Measurements from ENCODE around the gene LONP1. TPM values are rescaled to one million over a fixed set of nuclear protein-coding genes. Genes with fewer than 3 reads are reported as not detected.
A peak's percentile ranks its signal among the peaks of the same experiment; 100 is the strongest.
"Not testable (repeated sequence)": the region's sequence is repeated elsewhere in the genome, so short reads cannot be mapped to it uniquely, and the experiment has no call there.

The LONP1 gene
- total RNA-seq, 6 experiments from 2014 or later: 67.9 to 86.0 (median 72.9) TPM

DNA sequence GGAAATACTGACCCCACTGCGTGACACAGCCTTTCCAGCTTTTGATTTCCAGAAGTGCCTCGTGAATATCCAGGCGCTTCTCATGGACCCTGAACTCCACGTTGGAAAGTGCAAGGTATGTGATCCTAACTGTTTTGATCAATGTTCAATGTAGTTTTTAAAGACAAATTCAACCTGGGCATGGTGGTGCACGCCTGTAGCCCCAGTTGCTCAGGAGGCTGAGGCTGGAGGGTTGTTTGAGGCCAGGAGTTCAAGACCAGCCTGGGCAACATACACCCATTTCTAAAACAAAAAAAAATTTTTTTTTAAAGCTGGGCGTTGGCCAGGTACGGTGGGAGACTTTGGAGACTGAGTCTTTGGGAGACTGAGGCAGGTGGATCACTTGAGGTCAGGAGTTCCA is 31.8 kb upstream of the LONP1 start:
- Mint-ChIP-seq H3K9me3 (no peaks in the 10 kb centered on the region), H3K4me1 (ENCODE audit: low read depth) (no peaks in the 10 kb centered on the region), H3K27me3 (ENCODE audit: insufficient read depth) (peaks cover 17% of the 10 kb centered on the region), H3K36me3 (ENCODE audit: low read depth) (no peaks in the 10 kb centered on the region), H3K4me3 (no peak overlapping the region), H3K27ac (no peak overlapping the region)
- TF ChIP-seq, protein P1, sequence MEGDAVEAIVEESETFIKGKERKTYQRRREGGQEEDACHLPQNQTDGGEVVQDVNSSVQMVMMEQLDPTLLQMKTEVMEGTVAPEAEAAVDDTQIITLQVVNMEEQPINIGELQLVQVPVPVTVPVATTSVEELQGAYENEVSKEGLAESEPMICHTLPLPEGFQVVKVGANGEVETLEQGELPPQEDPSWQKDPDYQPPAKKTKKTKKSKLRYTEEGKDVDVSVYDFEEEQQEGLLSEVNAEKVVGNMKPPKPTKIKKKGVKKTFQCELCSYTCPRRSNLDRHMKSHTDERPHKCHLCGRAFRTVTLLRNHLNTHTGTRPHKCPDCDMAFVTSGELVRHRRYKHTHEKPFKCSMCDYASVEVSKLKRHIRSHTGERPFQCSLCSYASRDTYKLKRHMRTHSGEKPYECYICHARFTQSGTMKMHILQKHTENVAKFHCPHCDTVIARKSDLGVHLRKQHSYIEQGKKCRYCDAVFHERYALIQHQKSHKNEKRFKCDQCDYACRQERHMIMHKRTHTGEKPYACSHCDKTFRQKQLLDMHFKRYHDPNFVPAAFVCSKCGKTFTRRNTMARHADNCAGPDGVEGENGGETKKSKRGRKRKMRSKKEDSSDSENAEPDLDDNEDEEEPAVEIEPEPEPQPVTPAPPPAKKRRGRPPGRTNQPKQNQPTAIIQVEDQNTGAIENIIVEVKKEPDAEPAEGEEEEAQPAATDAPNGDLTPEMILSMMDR (IDR thresholded peaks at IDR 0.05): no peak
- no peak for DNase-seq

DNA sequence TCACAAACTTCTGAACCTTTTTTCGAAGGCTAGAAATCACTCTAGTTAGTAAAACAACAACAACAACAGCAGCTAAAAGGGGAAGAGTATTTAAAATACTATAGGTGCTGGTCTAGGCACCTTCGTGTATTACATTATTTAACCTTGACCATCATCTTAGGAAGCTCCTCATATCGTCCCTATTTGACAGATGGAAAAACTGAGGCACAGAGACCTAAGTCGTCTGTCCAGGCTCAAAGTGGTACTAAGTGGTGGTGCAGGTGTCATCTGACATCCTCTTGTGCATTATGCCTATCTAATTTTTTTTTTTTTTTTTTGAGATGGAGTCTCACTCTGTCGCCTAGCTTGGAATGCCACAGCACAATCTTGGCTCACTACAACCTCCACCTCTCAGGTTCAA is 29.6 kb upstream of the LONP1 start:
- DNase-seq: no peak
- Mint-ChIP-seq H3K27me3 (ENCODE audit: insufficient read depth) (peaks cover 16% of the 10 kb centered on the region), H3K36me3 (ENCODE audit: low read depth) (no peaks in the 10 kb centered on the region), H3K27ac (no peak overlapping the region), H3K4me3 (no peak overlapping the region), H3K9me3 (no peaks in the 10 kb centered on the region), H3K4me1 (ENCODE audit: low read depth) (no peaks in the 10 kb centered on the region)
- TF ChIP-seq, protein P1 (IDR thresholded peaks at IDR 0.05): no peak

DNA sequence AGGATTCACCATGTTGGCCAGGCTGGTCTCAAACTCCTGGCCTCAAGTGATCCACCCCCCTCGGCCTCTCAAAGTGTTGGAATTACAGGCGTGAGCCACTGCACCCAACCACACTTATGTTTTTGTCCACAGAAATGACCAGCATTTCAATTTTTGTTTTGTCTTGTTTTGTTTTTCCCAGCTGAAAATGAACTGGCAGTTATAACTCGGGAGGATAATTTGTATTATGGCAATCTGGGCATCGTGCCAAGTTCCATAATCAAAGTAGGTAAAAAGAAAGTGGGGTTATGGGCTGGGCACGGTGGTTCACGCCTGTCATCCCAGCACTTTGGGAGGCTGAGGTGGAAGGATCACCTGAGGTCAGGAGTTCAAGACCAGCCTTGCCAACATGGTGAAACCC is 29.0 kb upstream of the LONP1 start:
- H3K27ac Mint-ChIP-seq; H3K9me3 Mint-ChIP-seq; H3K4me3 Mint-ChIP-seq; DNase-seq; H3K36me3 Mint-ChIP-seq (ENCODE audit: low read depth); H3K4me1 Mint-ChIP-seq (ENCODE audit: low read depth): not testable (repeated sequence)
- H3K27me3 Mint-ChIP-seq (ENCODE audit: insufficient read depth): peaks cover 12% of the 10 kb centered on the region

DNA sequence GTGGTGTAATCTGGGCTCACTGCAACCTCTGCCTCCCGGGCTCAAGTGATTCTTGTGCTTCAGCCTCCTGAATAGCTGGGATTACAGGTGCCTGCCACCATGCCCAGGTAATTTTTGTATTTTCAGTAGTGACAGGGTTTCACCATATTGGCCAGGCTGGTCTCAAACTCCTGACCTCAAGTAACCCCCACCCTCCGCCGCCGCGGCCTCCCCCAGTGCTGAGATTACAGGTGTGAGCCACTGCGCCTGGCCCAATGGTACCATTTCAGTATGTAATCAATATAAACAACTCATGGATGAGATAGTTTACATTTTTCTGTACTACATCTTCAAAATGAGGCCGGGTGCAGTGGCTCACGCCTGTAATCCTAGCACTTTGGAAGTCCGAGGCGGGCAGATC is 25.1 kb upstream of the LONP1 start:
- not testable (repeated sequence) for H3K4me1 Mint-ChIP-seq (ENCODE audit: low read depth); H3K27ac Mint-ChIP-seq; H3K4me3 Mint-ChIP-seq; H3K9me3 Mint-ChIP-seq; H3K27me3 Mint-ChIP-seq (ENCODE audit: insufficient read depth); DNase-seq; H3K36me3 Mint-ChIP-seq (ENCODE audit: low read depth)

DNA sequence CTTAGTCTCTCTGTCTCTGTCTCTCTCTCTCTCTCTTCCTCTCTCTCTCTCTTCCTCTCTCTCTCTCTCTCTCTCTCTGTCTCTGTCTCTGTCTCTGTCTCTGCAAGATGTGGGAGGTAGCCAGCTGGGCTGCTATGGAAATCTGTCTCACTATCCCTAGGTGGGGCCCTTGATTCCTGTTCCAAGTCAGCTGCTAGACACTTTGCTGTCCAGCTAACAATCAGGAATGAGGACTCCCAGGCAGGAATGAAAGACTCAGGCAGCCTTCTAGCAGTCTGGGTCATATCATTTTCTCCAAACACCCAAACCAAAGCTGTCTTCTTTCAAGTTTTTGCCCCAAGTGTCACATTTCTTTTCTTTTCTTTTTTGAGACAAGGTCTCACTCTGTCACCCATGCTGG is 23.7 kb upstream of the LONP1 start:
- Mint-ChIP-seq H3K27ac (no peak overlapping the region), H3K36me3 (ENCODE audit: low read depth) (no peaks in the 10 kb centered on the region), H3K27me3 (ENCODE audit: insufficient read depth) (peaks cover 5% of the 10 kb centered on the region), H3K4me1 (ENCODE audit: low read depth) (no peaks in the 10 kb centered on the region), H3K4me3 (no peak overlapping the region), H3K9me3 (no peaks in the 10 kb centered on the region)
- TF ChIP-seq, protein P1 (IDR thresholded peaks at IDR 0.05): no peak
- DNase-seq: peak; percentile 4

DNA sequence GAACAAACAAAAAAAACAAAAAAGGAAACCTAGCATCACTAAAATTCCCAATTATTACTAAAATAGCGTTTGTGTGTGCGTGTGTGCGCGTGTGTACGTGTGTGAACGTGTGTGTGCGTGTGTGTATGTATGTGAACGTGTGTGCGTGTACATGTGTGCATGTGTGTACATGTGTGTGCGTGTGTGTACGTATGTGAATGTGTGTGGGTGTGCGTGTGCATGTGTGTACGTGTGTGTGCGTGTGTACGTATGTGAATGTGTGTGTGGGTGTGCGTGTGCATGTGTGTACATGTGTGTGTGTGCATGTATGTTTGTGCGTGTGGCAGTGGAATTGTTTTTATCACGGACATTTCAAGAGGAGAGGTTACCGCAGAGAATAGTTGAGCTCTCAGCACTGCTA is 22.1 kb upstream of the LONP1 start:
- H3K36me3 Mint-ChIP-seq (ENCODE audit: low read depth): no peaks in the 10 kb centered on the region
- no peak for DNase-seq
- H3K27ac Mint-ChIP-seq: no peak overlapping the region
- H3K27me3 Mint-ChIP-seq (ENCODE audit: insufficient read depth): peaks cover 5% of the 10 kb centered on the region
- TF ChIP-seq, protein P1 (IDR thresholded peaks at IDR 0.05): no peak
- no peaks in the 10 kb centered on the region for H3K9me3 Mint-ChIP-seq
- no peaks in the 10 kb centered on the region for H3K4me1 Mint-ChIP-seq (ENCODE audit: low read depth)
- H3K4me3 Mint-ChIP-seq: no peak overlapping the region

DNA sequence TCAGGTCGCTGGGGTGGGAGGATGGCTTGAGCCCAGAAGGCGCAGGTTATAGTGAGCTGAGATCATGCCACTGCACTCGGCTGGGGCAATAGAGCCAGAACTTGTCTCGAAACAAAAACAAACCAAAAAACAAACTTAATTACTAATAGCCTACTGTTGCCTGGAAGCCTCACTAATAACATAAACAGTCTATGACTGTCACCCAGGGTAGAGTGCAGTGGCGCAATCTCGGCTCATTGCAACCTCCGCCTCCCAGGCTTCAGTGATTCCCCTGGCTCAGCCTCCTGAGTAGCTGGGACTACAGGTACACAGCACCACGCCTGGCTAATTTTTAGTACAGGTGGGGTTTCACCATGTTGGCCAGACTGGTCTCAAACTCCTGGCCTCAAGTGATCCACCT is 18.5 kb upstream of the LONP1 start:
- no peak overlapping the region for H3K27ac Mint-ChIP-seq
- H3K9me3 Mint-ChIP-seq: no peaks in the 10 kb centered on the region
- TF ChIP-seq, protein P1 (IDR thresholded peaks at IDR 0.05): no peak
- H3K36me3 Mint-ChIP-seq (ENCODE audit: low read depth): no peaks in the 10 kb centered on the region
- H3K4me3 Mint-ChIP-seq: no peak overlapping the region
- H3K4me1 Mint-ChIP-seq (ENCODE audit: low read depth): no peaks in the 10 kb centered on the region
- DNase-seq: peak; percentile 6
- H3K27me3 Mint-ChIP-seq (ENCODE audit: insufficient read depth): peaks cover 5% of the 10 kb centered on the region

DNA sequence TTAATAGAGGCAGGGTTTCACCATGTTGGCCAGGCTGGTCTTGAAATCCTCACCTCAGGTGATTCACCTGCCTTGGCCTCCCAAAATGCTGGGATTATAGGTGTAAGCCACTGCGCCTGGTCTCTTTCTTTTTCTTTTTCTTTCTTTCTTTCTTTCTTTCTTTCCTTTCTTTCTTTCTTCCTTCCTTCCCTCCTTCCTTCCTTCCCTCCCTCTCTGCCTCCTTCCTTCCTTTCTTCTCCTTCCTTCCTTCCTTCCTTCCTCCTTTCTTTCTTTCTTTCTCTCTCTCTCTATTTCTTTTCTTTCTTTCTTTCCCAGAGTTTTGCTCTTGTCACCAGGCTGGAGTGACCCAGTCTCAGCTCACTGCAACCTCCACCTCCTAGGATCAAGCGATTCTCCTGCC is 13.2 kb upstream of the LONP1 start:
- H3K27me3 Mint-ChIP-seq (ENCODE audit: insufficient read depth); H3K36me3 Mint-ChIP-seq (ENCODE audit: low read depth); H3K9me3 Mint-ChIP-seq; H3K27ac Mint-ChIP-seq; H3K4me1 Mint-ChIP-seq (ENCODE audit: low read depth); DNase-seq; H3K4me3 Mint-ChIP-seq: not testable (repeated sequence)

Data from HFFc6 (cell line).